SK-N-SH (cell line): ENCODE measurements around the gene NOL7. TPM values are rescaled to one million over a fixed set of nuclear protein-coding genes. Genes with fewer than 3 reads are reported as not detected.

ENCODE experiments used
- CTCF ChIA-PET: fragments of 300-600, 350-600 bp; formaldehyde crosslinking; extraction: SDS; loops from one replicate; lab custom pipeline; 2021; lab: Yijun Ruan, JAX
- POLR2A ChIA-PET: fragments of 350-600 bp; sonication (Branson Sonifier 250); formaldehyde crosslinking; extraction: SDS; loops from one replicate; lab custom pipeline; 2020; ENCODE audit warnings: antibody characterized with exemption, inconsistent platforms; lab: Yijun Ruan, JAX
- DNase-seq: peaks from one replicate; pipeline ENCODE4 v3.0.0; 2012
- H2AFZ ChIP-seq: fragments of 200-600 bp; sonication (generic); 2 replicates; pipeline ENCODE4 v1.8.1; 2016; ENCODE audit warnings: antibody characterized with exemption, mild to moderate bottlenecking, low read depth
- H3F3A ChIP-seq: fragments of 200-600 bp; sonication (generic); replicated peaks from 2 replicates; pipeline ENCODE3; 2016; ENCODE audit warnings: antibody characterized with exemption, mild to moderate bottlenecking; ENCODE audit not compliant: insufficient read depth
- H3K27ac ChIP-seq, 2 experiments: fragments of 200-500 bp in 1 of 2; fragments of 200-600 bp in 1 of 2; sonication (Bioruptor generic) in 1 of 2; sonication (generic), shearing (Covaris generic) in 1 of 2; 2 replicates each; pipeline versions ENCODE4 v1.5.1 to v1.6.1; 2014 to 2016; ENCODE audit warnings: low read depth in 2 of 2, inconsistent platforms in 1 of 2, low read length in 1 of 2, mild to moderate bottlenecking in 1 of 2, mixed read lengths in 1 of 2
- H3K27me3 ChIP-seq: fragments of 200-600 bp; sonication (generic), shearing (Covaris generic); 2 replicates; pipeline ENCODE4 v1.6.1; 2016; ENCODE audit warnings: mixed run types; ENCODE audit not compliant: insufficient read depth
- H3K36me3 ChIP-seq, 2 experiments: fragments of 200-500 bp in 1 of 2; fragments of 200-600 bp in 1 of 2; sonication (Bioruptor generic) in 1 of 2; sonication (generic) in 1 of 2; replicated peaks in 1 of 2; 2 replicates each; pipeline versions ENCODE3 to v1.5.1; 2014 to 2016; ENCODE audit warnings: low read length in 1 of 2, mild to moderate bottlenecking in 1 of 2; ENCODE audit not compliant: insufficient read depth in 2 of 2, control insufficient read depth in 1 of 2
- H3K4me1 ChIP-seq, 2 experiments: fragments of 200-500 bp in 1 of 2; fragments of 200-600 bp in 1 of 2; sonication (Bioruptor generic) in 1 of 2; sonication (generic), shearing (Covaris generic) in 1 of 2; 2 replicates each; pipeline versions ENCODE4 v1.5.1 to v1.6.1; 2014 to 2016; ENCODE audit warnings: low read depth in 1 of 2, low read length in 1 of 2, mixed run types in 1 of 2; ENCODE audit not compliant: insufficient read depth in 2 of 2, control insufficient read depth in 1 of 2
- H3K4me2 ChIP-seq: fragments of 200-600 bp; sonication (generic), shearing (Covaris generic); 2 replicates; pipeline ENCODE4 v1.6.1; 2017; ENCODE audit warnings: mixed run types
- H3K4me3 ChIP-seq, 2 experiments: fragments of 200-500 bp in 1 of 2; fragments of 200-600 bp in 1 of 2; sonication (Bioruptor generic) in 1 of 2; sonication (generic), shearing (Covaris generic) in 1 of 2; 2 replicates each; pipeline versions ENCODE4 v1.5.1 to v1.8.1; 2014 to 2016; ENCODE audit warnings: low read depth in 2 of 2, inconsistent platforms in 1 of 2, low read length in 1 of 2, mild to moderate bottlenecking in 1 of 2, mixed read lengths in 1 of 2, moderate library complexity in 1 of 2
- H3K79me2 ChIP-seq: fragments of 200-600 bp; sonication (generic); 2 replicates; pipeline ENCODE4 v1.8.1; 2017; ENCODE audit warnings: mild to moderate bottlenecking; ENCODE audit not compliant: insufficient read depth
- H3K9ac ChIP-seq: fragments of 200-600 bp; sonication (generic); 2 replicates; pipeline ENCODE4 v1.6.1; 2017; ENCODE audit warnings: mixed run types
- H3K9me2 ChIP-seq: fragments of 200-600 bp; sonication (generic); 2 replicates; pipeline ENCODE4 v1.6.1; 2017; ENCODE audit warnings: mixed run types
- H3K9me3 ChIP-seq: fragments of 200-600 bp; sonication (generic); 2 replicates; pipeline ENCODE4 v1.6.1; 2017; ENCODE audit warnings: mixed run types, mild to moderate bottlenecking, moderate library complexity
- H4K20me1 ChIP-seq: fragments of 200-600 bp; sonication (generic); 2 replicates; pipeline ENCODE4 v1.6.1; 2017; ENCODE audit warnings: mild to moderate bottlenecking, mixed run types; ENCODE audit not compliant: insufficient read depth
- CTCF ChIP-seq: fragments of 200-600 bp; sonication (generic); IDR thresholded peaks from 2 replicates; pipeline ENCODE4 v1.6.1; 2017; ENCODE audit warnings: antibody characterized with exemption, mild to moderate bottlenecking, moderate library complexity
- FOSL2 ChIP-seq: IDR thresholded peaks from 2 replicates; pipeline ENCODE4 v1.4.0; 2012; ENCODE audit warnings: low read depth, mild to moderate bottlenecking, moderate library complexity, borderline replicate concordance
- FOXJ3 ChIP-seq: sonication (generic); formaldehyde crosslinking; IDR thresholded peaks from 2 replicates; pipeline ENCODE4 v1.5.1; 2020; ENCODE audit warnings: mild to moderate bottlenecking, missing genetic modification reagents
- NFIC ChIP-seq: IDR thresholded peaks from 2 replicates; pipeline ENCODE4 v1.4.0; 2012; ENCODE audit warnings: borderline replicate concordance
- NRF1 ChIP-seq: IDR thresholded peaks from 2 replicates; pipeline ENCODE4 v1.6.1; 2012; ENCODE audit warnings: low read depth, mild to moderate bottlenecking, low read length
- POLR2AphosphoS5 ChIP-seq: IDR thresholded peaks from 2 replicates; pipeline ENCODE4 v1.6.1; 2012; ENCODE audit warnings: low read depth, low read length
- RCOR1 ChIP-seq: fragments of 150-350 bp; IDR thresholded peaks from 2 replicates; pipeline ENCODE4 v1.6.1; 2017; ENCODE audit warnings: antibody characterized with exemption, low read length
- SMC3 ChIP-seq: IDR thresholded peaks from 2 replicates; pipeline ENCODE4 v1.6.1; 2012; ENCODE audit warnings: low read depth, low read length, improper control_type of control experiment
- TAF1 ChIP-seq: IDR thresholded peaks from 2 replicates; pipeline ENCODE4 v1.6.1; 2012; ENCODE audit warnings: low read depth, mild to moderate bottlenecking, low read length, moderate library complexity, borderline replicate concordance
- USF1 ChIP-seq: IDR thresholded peaks from 2 replicates; pipeline ENCODE4 v1.4.0; 2012; ENCODE audit warnings: low read depth, borderline replicate concordance
- USF2 ChIP-seq: fragments of 150-350 bp; IDR thresholded peaks from 2 replicates; pipeline ENCODE4 v1.6.1; 2017; ENCODE audit warnings: antibody characterized with exemption, low read length, low read depth, borderline replicate concordance
- WGBS: methylation state at CpG from one replicate; pipeline ENCODE4 v1.1.6; 2017; ENCODE audit warnings: low lambda C conversion rate; 5-methylcytosine and 5-hydroxymethylcytosine counted together
- polyA plus RNA-seq, 3 experiments: library from polyadenylated mRNA; depleted of rRNA; stranded (reverse); fragments of >200 nt; gene quantifications; 2 replicates each; pipeline ENCODE4 v1.2.3, GENCODE V29; 2012
- TF ChIP-seq, protein P1 (sequence below): fragments of 150-350 bp; IDR thresholded peaks from 2 replicates; pipeline ENCODE4 v1.6.1; 2016; ENCODE audit warnings: mild to moderate bottlenecking, low read depth, low read length

The NOL7 gene
- polyA plus RNA-seq, 1 of the 3 experiments (the other 2 are of a cell fraction) = 103 TPM

- no peak for DNase-seq
- CTCF ChIA-PET = interaction anchor here (1.6 kb wide), 1 partner anchor 12 kb away, joined by 8 read pairs; the partner anchor contains the start of gene SIRT5
- no peaks in the 10 kb centered on the region for H3K9me3 ChIP-seq
- H2AFZ ChIP-seq = no peak overlapping the region
- no peaks in the 10 kb centered on the region for H3K27me3 ChIP-seq
- no peaks in the 10 kb centered on the region for H3K9me2 ChIP-seq
- no peaks in the 10 kb centered on the region for H3K79me2 ChIP-seq
- H3K4me3 ChIP-seq = no peak overlapping the region
- peaks cover 12 to 22% of the 10 kb centered on the region in 2 experiments for H3K36me3 ChIP-seq
- H3K27ac ChIP-seq = no peak overlapping the region
- POLR2A ChIA-PET = no interaction called here
- no peak overlapping the region for H3K9ac ChIP-seq
- H3K4me1 ChIP-seq = no peaks in the 10 kb centered on the region
- H3K4me2 ChIP-seq = no peak overlapping the region
- no peaks in the 10 kb centered on the region for H4K20me1 ChIP-seq
- no peak for TF ChIP-seq NFIC
- no peak for TF ChIP-seq FOSL2
- TF ChIP-seq, all 33 proteins: peak for 0
- 100% methylated on average over 6 of the region's 7 CpGs for WGBS
- H3F3A ChIP-seq = peaks cover 5% of the 10 kb centered on the region
These were observed 28.3 kb upstream of the NOL7 start for GRCh38 chr6:13586603-13587542.

DNA sequence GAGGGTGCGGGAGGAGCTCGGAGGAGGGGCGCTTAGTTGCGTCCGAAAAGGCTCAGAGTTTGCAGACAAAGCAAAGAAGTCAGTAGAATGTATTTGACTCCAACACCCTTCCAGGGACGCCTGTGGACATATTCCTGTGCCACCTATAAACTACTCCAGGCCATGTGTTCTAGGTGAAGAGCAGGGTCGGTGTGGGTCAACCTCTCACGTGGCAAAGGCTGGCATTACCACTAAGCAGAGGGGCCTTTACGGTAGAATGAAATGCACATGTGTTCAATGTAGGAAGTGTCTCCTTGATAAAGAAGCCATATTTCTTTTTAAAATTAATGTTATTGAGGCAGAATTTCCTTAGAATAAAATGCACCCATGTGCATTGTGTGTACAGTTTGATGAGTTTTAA lies 25.3 kb upstream of the NOL7 start:
- CTCF ChIA-PET = interaction anchor here (5.6 kb wide), 1 partner anchor 15 kb away, joined by 43 read pairs; the partner anchor contains the start of gene SIRT5
- DNase-seq = no peak
- TF ChIP-seq USF1 (no peak), NRF1 (no peak), USF2 (no peak), NFIC (no peak), TAF1 (no peak), FOXJ3 (CRISPR knock-in tag) (no peak), POLR2AphosphoS5 (no peak), RCOR1 (no peak), SMC3 (no peak), CTCF (no peak)
- TF ChIP-seq, protein P1, sequence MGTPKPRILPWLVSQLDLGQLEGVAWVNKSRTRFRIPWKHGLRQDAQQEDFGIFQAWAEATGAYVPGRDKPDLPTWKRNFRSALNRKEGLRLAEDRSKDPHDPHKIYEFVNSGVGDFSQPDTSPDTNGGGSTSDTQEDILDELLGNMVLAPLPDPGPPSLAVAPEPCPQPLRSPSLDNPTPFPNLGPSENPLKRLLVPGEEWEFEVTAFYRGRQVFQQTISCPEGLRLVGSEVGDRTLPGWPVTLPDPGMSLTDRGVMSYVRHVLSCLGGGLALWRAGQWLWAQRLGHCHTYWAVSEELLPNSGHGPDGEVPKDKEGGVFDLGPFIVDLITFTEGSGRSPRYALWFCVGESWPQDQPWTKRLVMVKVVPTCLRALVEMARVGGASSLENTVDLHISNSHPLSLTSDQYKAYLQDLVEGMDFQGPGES = no peak

More for the DNA sequence above, 25.3 kb upstream of the NOL7 start:
- Histone ChIP-seq H4K20me1 (no peaks in the 10 kb centered on the region), H3K9ac (no peak overlapping the region), H3F3A (peaks cover 16% of the 10 kb centered on the region), H3K4me3 (no peak overlapping the region), H3K27ac (no peak overlapping the region), H3K4me2 (no peak overlapping the region), H3K27me3 (no peaks in the 10 kb centered on the region), H2AFZ (no peak overlapping the region), H3K9me3 (no peaks in the 10 kb centered on the region), H3K4me1 (peaks cover 0 to 7% of the 10 kb centered on the region in 2 experiments; a peak in 1 of 4 replicates), H3K9me2 (no peaks in the 10 kb centered on the region), H3K79me2 (no peaks in the 10 kb centered on the region), H3K36me3 (peaks cover 8 to 9% of the 10 kb centered on the region in 2 experiments)
- 93% methylated on average over 9 of the region's 9 CpGs for WGBS
- POLR2A ChIA-PET = no interaction called here
